ENCODE results near the gene SSR1.

- TF ChIP-seq TAF1 (conservative IDR thresholded peaks at IDR 0.05) (peak; percentile 92), CTCF (IDR thresholded peaks at IDR 0.05; ENCODE audit: low read depth, low read length, missing input control) (no peak), EGR1 (IDR thresholded peaks at IDR 0.05; ENCODE audit: low read depth in 2 of 2) (peak in 1 of 2 donors; percentile 85), FOXA2 (IDR thresholded peaks at IDR 0.05) (peak; percentile 65), REST (IDR thresholded peaks at IDR 0.05) (peak; percentile 82), ZBTB33 (IDR thresholded peaks at IDR 0.05) (peak; percentile 90), SP1 (IDR thresholded peaks at IDR 0.05) (peak; percentile 100), GABPA (IDR thresholded peaks at IDR 0.05 in 1 of 2, conservative IDR thresholded peaks at IDR 0.05 in 1 of 2) (peak in 1 of 2 donors; percentile 39), JUND (IDR thresholded peaks at IDR 0.05) (peak in 1 of 2 donors; percentile 64)
- TF ChIP-seq, protein P1, sequence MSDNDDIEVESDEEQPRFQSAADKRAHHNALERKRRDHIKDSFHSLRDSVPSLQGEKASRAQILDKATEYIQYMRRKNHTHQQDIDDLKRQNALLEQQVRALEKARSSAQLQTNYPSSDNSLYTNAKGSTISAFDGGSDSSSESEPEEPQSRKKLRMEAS (IDR thresholded peaks at IDR 0.05), result peak; percentile 85
Measured at GRCh38 chr6:7270320-7271204, 42.4 kb downstream of the SSR1 start.

Measured in liver (tissue), 3 donors.